HuH-7.5 (cell line): Measurements from ENCODE around the gene PMM1.
A peak's percentile ranks its signal among the peaks of the same experiment; 100 is the strongest.
"Not testable (repeated sequence)": the region's sequence is repeated elsewhere in the genome, so short reads cannot be mapped to it uniquely, and the experiment has no call there.

ENCODE experiments used
- DNase-seq: peaks from one replicate; pipeline ENCODE4 v3.0.0; 2011; ENCODE audit warnings: low spot score

PMM1 gene

GRCh38 chr22:41589391-41590241 lies at the start of gene PMM1:
Gene PMM1, minus strand, starts transcription at chr22:41589840. Its CDS starts 35 bp downstream, at chr22:41589805.
- peak; percentile 98 for DNase-seq

GRCh38 chr22:41638748-41639147 lies 49.1 kb upstream of the PMM1 start:
- no peak for DNase-seq

GRCh38 chr22:41638124-41638523 lies 48.5 kb upstream of the PMM1 start:
- no peak for DNase-seq

GRCh38 chr22:41637623-41638022 lies 48.0 kb upstream of the PMM1 start:
- DNase-seq, result not testable (repeated sequence)

GRCh38 chr22:41636467-41636866 lies 46.8 kb upstream of the PMM1 start:
- DNase-seq, result no peak

- DNase-seq, result not testable (repeated sequence)
Observed at GRCh38 chr22:41634610-41635009, 45.0 kb upstream of the PMM1 start.

- not testable (repeated sequence) for DNase-seq
Observed at GRCh38 chr22:41631615-41632014, 42.0 kb upstream of the PMM1 start.

- DNase-seq, result not testable (repeated sequence)
Observed at GRCh38 chr22:41631115-41631514, 41.5 kb upstream of the PMM1 start.

- no peak for DNase-seq
Observed at GRCh38 chr22:41625577-41625976, 35.9 kb upstream of the PMM1 start.

- no peak for DNase-seq
Observed at GRCh38 chr22:41621911-41622179, 32.2 kb upstream of the PMM1 start.

GRCh38 chr22:41621099-41621910 lies 31.7 kb upstream of the PMM1 start, which contains the start of gene XRCC6:
Gene XRCC6, plus strand, starts transcription at chr22:41621295. Its CDS starts 710 bp downstream, at chr22:41622005.
- peak; percentile 96 for DNase-seq

- peak; percentile 28 for DNase-seq
Observed at GRCh38 chr22:41620589-41621098, 31.0 kb upstream of the PMM1 start, which contains the start of gene DESI1. Gene DESI1, minus strand, starts transcription at chr22:41621043. Its CDS starts 204 bp downstream, at chr22:41620839.

GRCh38 chr22:41619979-41620588 lies 30.4 kb upstream of the PMM1 start:
- peak; percentile 31 for DNase-seq

GRCh38 chr22:41613456-41613855 lies 23.8 kb upstream of the PMM1 start:
- DNase-seq, result no peak

- DNase-seq, result no peak
Observed at GRCh38 chr22:41612603-41613306, 23.1 kb upstream of the PMM1 start.

- DNase-seq, result no peak
Observed at GRCh38 chr22:41608386-41608785, 18.7 kb upstream of the PMM1 start.

GRCh38 chr22:41603873-41604332 lies 14.3 kb upstream of the PMM1 start:
- DNase-seq, result no peak

GRCh38 chr22:41600976-41601375 lies 11.3 kb upstream of the PMM1 start:
- no peak for DNase-seq

GRCh38 chr22:41598891-41599635 lies 9.4 kb upstream of the PMM1 start:
- DNase-seq, result no peak

GRCh38 chr22:41598081-41598480 lies 8.4 kb upstream of the PMM1 start:
- DNase-seq, result no peak

GRCh38 chr22:41597635-41597953 lies 8.0 kb upstream of the PMM1 start:
- no peak for DNase-seq
